ENCODE results near the gene ZFP1. TPM values are rescaled to one million over a fixed set of nuclear protein-coding genes. Genes with fewer than 3 reads are reported as not detected.

The ZFP1 gene
- total and polyA plus RNA-seq, 2 experiments from 2014 or later = 4.8 to 12.5 TPM

DNA sequence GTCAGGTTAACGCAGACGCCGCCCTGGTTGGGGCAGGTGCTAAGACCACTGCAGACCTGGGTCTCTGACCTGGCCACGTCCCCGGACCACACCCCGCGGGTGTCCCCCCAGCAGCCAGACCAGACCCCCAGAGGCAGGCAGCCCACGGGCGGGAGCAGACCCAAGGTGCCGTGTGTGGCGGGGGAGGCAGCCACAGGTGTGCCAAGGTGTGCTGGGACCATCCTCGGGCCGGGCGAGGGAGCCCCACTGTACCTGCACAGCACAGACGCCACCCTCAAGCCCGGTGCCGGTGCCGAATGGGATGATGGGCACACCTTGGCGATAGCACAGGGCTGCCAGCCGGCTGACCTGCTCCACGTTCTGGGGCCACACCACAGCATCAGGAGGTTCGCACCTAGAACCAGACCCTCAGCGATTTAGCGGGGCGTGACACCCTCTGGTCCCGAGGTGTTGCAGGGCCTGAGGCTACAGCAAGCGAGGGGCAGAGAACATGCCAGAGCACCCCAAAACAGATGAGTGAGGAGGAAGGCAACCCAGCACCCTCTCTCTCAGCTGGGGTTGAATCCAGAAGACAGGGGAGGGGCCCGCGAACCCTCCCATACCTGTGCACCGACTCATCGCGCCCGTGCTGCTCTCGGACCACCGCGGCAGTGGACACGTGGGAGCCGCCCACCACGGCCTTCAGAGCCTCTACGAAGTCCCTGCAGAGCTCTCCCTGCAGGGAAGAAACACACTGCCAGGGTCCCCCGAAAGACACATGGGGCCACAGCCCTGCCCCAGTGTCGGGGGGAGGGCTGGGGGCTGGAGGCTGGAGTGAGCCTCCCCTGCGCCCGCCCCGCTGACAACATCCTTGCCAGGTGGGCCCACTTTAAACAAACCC lies 33.1 kb upstream of the ZFP1 start (continued):
- TF ChIP-seq, protein P1, sequence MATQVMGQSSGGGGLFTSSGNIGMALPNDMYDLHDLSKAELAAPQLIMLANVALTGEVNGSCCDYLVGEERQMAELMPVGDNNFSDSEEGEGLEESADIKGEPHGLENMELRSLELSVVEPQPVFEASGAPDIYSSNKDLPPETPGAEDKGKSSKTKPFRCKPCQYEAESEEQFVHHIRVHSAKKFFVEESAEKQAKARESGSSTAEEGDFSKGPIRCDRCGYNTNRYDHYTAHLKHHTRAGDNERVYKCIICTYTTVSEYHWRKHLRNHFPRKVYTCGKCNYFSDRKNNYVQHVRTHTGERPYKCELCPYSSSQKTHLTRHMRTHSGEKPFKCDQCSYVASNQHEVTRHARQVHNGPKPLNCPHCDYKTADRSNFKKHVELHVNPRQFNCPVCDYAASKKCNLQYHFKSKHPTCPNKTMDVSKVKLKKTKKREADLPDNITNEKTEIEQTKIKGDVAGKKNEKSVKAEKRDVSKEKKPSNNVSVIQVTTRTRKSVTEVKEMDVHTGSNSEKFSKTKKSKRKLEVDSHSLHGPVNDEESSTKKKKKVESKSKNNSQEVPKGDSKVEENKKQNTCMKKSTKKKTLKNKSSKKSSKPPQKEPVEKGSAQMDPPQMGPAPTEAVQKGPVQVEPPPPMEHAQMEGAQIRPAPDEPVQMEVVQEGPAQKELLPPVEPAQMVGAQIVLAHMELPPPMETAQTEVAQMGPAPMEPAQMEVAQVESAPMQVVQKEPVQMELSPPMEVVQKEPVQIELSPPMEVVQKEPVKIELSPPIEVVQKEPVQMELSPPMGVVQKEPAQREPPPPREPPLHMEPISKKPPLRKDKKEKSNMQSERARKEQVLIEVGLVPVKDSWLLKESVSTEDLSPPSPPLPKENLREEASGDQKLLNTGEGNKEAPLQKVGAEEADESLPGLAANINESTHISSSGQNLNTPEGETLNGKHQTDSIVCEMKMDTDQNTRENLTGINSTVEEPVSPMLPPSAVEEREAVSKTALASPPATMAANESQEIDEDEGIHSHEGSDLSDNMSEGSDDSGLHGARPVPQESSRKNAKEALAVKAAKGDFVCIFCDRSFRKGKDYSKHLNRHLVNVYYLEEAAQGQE (IDR thresholded peaks at IDR 0.05; ENCODE audit: unreplicated experiment) = no peak
- TF ChIP-seq NANOG (IDR thresholded peaks at IDR 0.05; ENCODE audit: borderline replicate concordance) = no peak
- no peak for TF ChIP-seq ZNF114 (CRISPR knock-in tag; IDR thresholded peaks at IDR 0.05)
- TF ChIP-seq, protein P2, sequence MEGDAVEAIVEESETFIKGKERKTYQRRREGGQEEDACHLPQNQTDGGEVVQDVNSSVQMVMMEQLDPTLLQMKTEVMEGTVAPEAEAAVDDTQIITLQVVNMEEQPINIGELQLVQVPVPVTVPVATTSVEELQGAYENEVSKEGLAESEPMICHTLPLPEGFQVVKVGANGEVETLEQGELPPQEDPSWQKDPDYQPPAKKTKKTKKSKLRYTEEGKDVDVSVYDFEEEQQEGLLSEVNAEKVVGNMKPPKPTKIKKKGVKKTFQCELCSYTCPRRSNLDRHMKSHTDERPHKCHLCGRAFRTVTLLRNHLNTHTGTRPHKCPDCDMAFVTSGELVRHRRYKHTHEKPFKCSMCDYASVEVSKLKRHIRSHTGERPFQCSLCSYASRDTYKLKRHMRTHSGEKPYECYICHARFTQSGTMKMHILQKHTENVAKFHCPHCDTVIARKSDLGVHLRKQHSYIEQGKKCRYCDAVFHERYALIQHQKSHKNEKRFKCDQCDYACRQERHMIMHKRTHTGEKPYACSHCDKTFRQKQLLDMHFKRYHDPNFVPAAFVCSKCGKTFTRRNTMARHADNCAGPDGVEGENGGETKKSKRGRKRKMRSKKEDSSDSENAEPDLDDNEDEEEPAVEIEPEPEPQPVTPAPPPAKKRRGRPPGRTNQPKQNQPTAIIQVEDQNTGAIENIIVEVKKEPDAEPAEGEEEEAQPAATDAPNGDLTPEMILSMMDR (conservative IDR thresholded peaks at IDR 0.05; ENCODE audit: low read depth in 2 of 2) = no peak
- no peak for TF ChIP-seq POLR2AphosphoS5 (IDR thresholded peaks at IDR 0.05; ENCODE audit: low read depth)
- TF ChIP-seq CREB1 (CRISPR knock-in tag; IDR thresholded peaks at IDR 0.05; ENCODE audit: low read depth) = no peak
- TF ChIP-seq ZNF331 (CRISPR knock-in tag; IDR thresholded peaks at IDR 0.05; ENCODE audit: low read depth) = no peak
- no peak for TF ChIP-seq EZH2 (IDR thresholded peaks at IDR 0.05; ENCODE audit: low read depth, unreplicated experiment)
- no peak for TF ChIP-seq EZH2phosphoT487 (IDR thresholded peaks at IDR 0.05; ENCODE audit: unreplicated experiment)
- TF ChIP-seq, protein P3, sequence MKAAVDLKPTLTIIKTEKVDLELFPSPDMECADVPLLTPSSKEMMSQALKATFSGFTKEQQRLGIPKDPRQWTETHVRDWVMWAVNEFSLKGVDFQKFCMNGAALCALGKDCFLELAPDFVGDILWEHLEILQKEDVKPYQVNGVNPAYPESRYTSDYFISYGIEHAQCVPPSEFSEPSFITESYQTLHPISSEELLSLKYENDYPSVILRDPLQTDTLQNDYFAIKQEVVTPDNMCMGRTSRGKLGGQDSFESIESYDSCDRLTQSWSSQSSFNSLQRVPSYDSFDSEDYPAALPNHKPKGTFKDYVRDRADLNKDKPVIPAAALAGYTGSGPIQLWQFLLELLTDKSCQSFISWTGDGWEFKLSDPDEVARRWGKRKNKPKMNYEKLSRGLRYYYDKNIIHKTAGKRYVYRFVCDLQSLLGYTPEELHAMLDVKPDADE (IDR thresholded peaks at IDR 0.05) = no peak
